ENCODE measurements around the gene CAMKK2. TPM values are rescaled to one million over a fixed set of nuclear protein-coding genes. Genes with fewer than 3 reads are reported as not detected.
A peak's percentile ranks its signal among the peaks of the same experiment; 100 is the strongest.
"Not testable (repeated sequence)": the region's sequence is repeated elsewhere in the genome, so short reads cannot be mapped to it uniquely, and the experiment has no call there.

The CAMKK2 gene
- total RNA-seq, 1 donor from 2014 or later: 20.5 TPM

- H3K4me3 Mint-ChIP-seq: no peak overlapping the region
- peaks cover 7% of the 10 kb centered on the region for H3K4me1 Mint-ChIP-seq
- H3K9me3 Mint-ChIP-seq: no peaks in the 10 kb centered on the region
- no peak overlapping the region for H3K27ac Mint-ChIP-seq
- ChIA-PET POLR2A (interaction anchor here (0.6 kb wide), 1 partner anchor 10 kb away, joined by 5 read pairs; no protein-coding TSS in a partner anchor), CTCF (no interaction called here)
- no peak for DNase-seq
- intact Hi-C loops (cut with micrococcal nuclease): no loop called here
- ATAC-seq (ENCODE audit: low read depth): no peak
- H3K27me3 Mint-ChIP-seq: no peaks in the 10 kb centered on the region
- H3K36me3 Mint-ChIP-seq (ENCODE audit: low read depth): peaks cover 66% of the 10 kb centered on the region
- TF ChIP-seq, protein P1, sequence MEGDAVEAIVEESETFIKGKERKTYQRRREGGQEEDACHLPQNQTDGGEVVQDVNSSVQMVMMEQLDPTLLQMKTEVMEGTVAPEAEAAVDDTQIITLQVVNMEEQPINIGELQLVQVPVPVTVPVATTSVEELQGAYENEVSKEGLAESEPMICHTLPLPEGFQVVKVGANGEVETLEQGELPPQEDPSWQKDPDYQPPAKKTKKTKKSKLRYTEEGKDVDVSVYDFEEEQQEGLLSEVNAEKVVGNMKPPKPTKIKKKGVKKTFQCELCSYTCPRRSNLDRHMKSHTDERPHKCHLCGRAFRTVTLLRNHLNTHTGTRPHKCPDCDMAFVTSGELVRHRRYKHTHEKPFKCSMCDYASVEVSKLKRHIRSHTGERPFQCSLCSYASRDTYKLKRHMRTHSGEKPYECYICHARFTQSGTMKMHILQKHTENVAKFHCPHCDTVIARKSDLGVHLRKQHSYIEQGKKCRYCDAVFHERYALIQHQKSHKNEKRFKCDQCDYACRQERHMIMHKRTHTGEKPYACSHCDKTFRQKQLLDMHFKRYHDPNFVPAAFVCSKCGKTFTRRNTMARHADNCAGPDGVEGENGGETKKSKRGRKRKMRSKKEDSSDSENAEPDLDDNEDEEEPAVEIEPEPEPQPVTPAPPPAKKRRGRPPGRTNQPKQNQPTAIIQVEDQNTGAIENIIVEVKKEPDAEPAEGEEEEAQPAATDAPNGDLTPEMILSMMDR (IDR thresholded peaks at IDR 0.05): no peak
Observed at GRCh38 chr12:121260091-121260490, 36.4 kb downstream of the CAMKK2 start.

DNA sequence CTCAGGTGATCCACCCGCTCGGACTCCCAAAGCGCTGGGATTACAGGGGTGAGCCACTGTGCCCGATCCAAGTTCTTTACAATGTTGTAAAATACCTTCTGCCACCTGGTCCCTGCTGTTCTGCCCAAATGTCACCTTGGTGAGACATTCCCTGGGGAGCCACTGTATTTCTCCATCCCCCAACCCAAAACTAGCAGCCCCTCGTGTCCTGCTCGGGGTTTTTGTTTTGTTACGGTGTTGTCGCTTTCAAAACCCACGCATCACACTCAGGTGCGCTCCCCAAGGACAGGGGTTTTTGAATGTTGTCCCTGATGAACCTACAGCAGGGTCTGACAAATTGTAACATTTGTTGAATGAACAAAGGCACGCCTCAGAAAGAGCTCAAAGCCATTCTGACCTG lies 37.4 kb downstream of the CAMKK2 start:
- intact Hi-C loops (cut with micrococcal nuclease): no loop called here
- no peak overlapping the region for H3K4me3 Mint-ChIP-seq
- ATAC-seq (ENCODE audit: low read depth): peak; percentile 37

GRCh38 chr12:121257704-121258449 lies 38.6 kb downstream of the CAMKK2 start:
- peaks cover 69% of the 10 kb centered on the region for H3K36me3 Mint-ChIP-seq (ENCODE audit: low read depth)
- not testable (repeated sequence) for DNase-seq

More for the DNA sequence above, 37.4 kb downstream of the CAMKK2 start:
- no peaks in the 10 kb centered on the region for H3K27me3 Mint-ChIP-seq
- no peak for DNase-seq
- H3K36me3 Mint-ChIP-seq (ENCODE audit: low read depth): peaks cover 65% of the 10 kb centered on the region
- TF ChIP-seq, protein P1 (IDR thresholded peaks at IDR 0.05): no peak
- H3K4me1 Mint-ChIP-seq: peaks cover 7% of the 10 kb centered on the region
- no peaks in the 10 kb centered on the region for H3K9me3 Mint-ChIP-seq
- ChIA-PET POLR2A (interaction anchor here (0.7 to 1.5 kb wide), 3 partner anchors 7 to 1975 kb away, joined by 3 to 4 read pairs (median 4); no protein-coding TSS in a partner anchor), CTCF (interaction anchor here (1.3 kb wide), 1 partner anchor 10 kb away, joined by 3 read pairs; no protein-coding TSS in a partner anchor)
- no peak overlapping the region for H3K27ac Mint-ChIP-seq

GRCh38 chr12:121255433-121255832 lies 41.1 kb downstream of the CAMKK2 start:
- ChIA-PET POLR2A (no interaction called here), CTCF (no interaction called here)
- intact Hi-C loops (cut with micrococcal nuclease): no loop called here
- TF ChIP-seq, protein P1 (IDR thresholded peaks at IDR 0.05): no peak
- peak overlapping the region; percentile 36 for H3K27ac Mint-ChIP-seq
- H3K4me1 Mint-ChIP-seq: peaks cover 7% of the 10 kb centered on the region
- peaks cover 71% of the 10 kb centered on the region for H3K36me3 Mint-ChIP-seq (ENCODE audit: low read depth)
- peaks cover 6% of the 10 kb centered on the region for H3K9me3 Mint-ChIP-seq
- no peaks in the 10 kb centered on the region for H3K27me3 Mint-ChIP-seq
- DNase-seq (no peak), ATAC-seq (ENCODE audit: low read depth) (no peak)
- H3K4me3 Mint-ChIP-seq: no peak overlapping the region

More at GRCh38 chr12:121257704-121258449, 38.6 kb downstream of the CAMKK2 start:
- ATAC-seq (ENCODE audit: low read depth): peak; percentile 34
- CTCF ChIA-PET; intact Hi-C loops (cut with micrococcal nuclease); H3K4me1 Mint-ChIP-seq; H3K9me3 Mint-ChIP-seq; H3K27ac Mint-ChIP-seq; H3K4me3 Mint-ChIP-seq; H3K27me3 Mint-ChIP-seq: not testable (repeated sequence)
- POLR2A ChIA-PET: interaction anchor here (0.6 to 1.0 kb wide), 3 partner anchors 36 to 169 kb away, joined by 3 to 8 read pairs (median 3); partner anchors contain the start of gene CAMKK2

DNA sequence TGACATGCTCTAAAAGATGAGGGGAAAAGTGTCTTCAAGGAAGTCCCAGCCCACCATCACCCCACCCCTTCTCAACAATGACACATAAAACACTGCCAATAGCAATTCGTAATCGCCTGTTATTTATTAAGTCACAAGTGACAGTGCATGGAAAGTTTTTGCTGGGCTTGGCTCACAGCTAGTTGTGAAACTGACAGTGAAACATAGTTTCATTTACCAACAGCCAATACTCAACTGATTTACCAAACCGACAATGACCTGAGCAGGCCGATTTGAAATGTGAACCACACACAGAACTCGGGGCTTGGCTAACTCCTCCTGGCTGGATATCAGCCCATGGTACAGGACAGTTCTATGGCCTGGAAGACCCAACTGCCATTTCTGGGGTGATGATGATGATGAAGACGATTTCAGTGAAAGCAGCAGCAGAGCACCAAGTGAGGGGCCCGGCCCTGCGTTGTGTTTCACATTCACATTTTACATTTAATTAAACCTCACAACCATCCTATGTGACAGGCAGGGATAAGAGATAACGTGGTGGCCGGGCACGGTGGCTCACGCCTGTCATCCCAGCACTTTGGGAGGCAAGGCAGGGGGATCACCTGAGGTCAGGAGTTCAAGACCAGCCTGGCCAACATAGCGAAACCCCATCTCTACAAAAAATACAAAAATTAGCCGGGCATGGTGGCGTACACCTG lies 42.7 kb downstream of the CAMKK2 start:
- CTCF ChIA-PET: no interaction called here
- Mint-ChIP-seq H3K9me3 (peaks cover 6% of the 10 kb centered on the region), H3K27me3 (no peaks in the 10 kb centered on the region), H3K4me3 (no peak overlapping the region), H3K27ac (no peak overlapping the region), H3K36me3 (ENCODE audit: low read depth) (peaks cover 69% of the 10 kb centered on the region), H3K4me1 (peaks cover 7% of the 10 kb centered on the region)
- POLR2A ChIA-PET: no interaction called here
- TF ChIP-seq, protein P1 (IDR thresholded peaks at IDR 0.05): no peak
- ATAC-seq (ENCODE audit: low read depth) (no peak), DNase-seq (no peak)
- intact Hi-C loops (cut with micrococcal nuclease): no loop called here
